ENCODE measurements around the gene HDAC4.

HDAC4 gene

DNA sequence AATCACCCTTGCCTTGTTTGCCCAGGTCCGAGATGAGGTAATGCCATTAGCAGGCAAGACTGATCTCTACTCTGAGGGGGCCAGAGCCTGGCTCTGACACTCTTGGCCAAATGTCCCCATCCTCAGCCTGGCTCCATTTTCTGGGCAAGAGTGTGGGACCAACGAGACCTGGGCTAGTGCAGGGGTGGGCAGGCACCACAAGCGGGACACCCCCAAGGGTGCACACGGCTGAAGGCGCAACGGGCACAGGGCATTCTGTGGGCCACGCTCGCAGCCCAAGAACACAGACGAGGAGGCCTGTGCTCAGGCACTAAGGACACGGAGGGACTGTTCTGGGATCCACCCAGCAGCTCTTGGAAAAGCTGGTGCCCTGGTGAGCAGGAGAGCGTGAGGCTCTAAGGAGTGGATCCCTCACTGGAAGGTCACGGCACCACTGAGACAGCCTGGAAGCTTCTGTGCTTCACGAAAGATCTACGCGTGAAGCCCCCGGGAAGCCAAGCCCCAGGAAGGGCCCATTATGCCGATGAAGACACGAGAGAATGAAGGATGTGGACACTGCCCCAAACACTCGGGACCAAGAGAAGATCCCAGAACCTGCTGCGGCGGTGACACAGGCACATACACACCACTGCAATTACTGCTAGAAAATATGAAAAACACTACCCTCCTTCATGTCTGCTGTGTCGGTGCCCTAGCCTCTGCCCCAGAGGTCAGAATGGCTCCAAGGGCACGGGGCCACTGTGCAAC, 138.2 kb downstream of the HDAC4 start:
- H3K4me2 ChIP-seq (ENCODE audit: low read depth, low read length): no peak overlapping the region
- H4K20me1 ChIP-seq (ENCODE audit: insufficient read depth, low read length): no peaks in the 10 kb centered on the region
- H2AFZ ChIP-seq (ENCODE audit: low read length): no peak overlapping the region
- peaks cover 14% of the 10 kb centered on the region for H3K4me1 ChIP-seq (ENCODE audit: low read length)
- DNase-seq: no peak
- H3K9me3 ChIP-seq (replicated peaks; ENCODE audit: insufficient read depth, low read length): no peaks in the 10 kb centered on the region
- H3K27ac ChIP-seq (ENCODE audit: low read length): no peak overlapping the region
- peaks cover 1% of the 10 kb centered on the region; the same call in 1 of the 2 replicates for H3F3A ChIP-seq (ENCODE audit: insufficient read depth, low read length)
- H3K4me3 ChIP-seq (ENCODE audit: low read length): no peak overlapping the region
- H3K79me2 ChIP-seq (ENCODE audit: low read length): peaks cover 93% of the 10 kb centered on the region
- H3K36me3 ChIP-seq (replicated peaks; ENCODE audit: insufficient read depth, low read length): no peaks in the 10 kb centered on the region
- no peaks in the 10 kb centered on the region for H3K9me2 ChIP-seq (replicated peaks; ENCODE audit: insufficient read depth, low read length)
- no peaks in the 10 kb centered on the region for H3K27me3 ChIP-seq (replicated peaks; ENCODE audit: insufficient read depth, low read length)
- TF ChIP-seq CTCF (IDR thresholded peaks at IDR 0.05; ENCODE audit: low read length): no peak
- no peak for TF ChIP-seq EZH2 (optimal IDR thresholded peaks at IDR 0.05; ENCODE audit: low read depth, low read length)
- TF ChIP-seq EZH2phosphoT487 (IDR thresholded peaks at IDR 0.05; ENCODE audit: low read length): no peak
- no peak overlapping the region for H3K9ac ChIP-seq (ENCODE audit: low read length)

DNA sequence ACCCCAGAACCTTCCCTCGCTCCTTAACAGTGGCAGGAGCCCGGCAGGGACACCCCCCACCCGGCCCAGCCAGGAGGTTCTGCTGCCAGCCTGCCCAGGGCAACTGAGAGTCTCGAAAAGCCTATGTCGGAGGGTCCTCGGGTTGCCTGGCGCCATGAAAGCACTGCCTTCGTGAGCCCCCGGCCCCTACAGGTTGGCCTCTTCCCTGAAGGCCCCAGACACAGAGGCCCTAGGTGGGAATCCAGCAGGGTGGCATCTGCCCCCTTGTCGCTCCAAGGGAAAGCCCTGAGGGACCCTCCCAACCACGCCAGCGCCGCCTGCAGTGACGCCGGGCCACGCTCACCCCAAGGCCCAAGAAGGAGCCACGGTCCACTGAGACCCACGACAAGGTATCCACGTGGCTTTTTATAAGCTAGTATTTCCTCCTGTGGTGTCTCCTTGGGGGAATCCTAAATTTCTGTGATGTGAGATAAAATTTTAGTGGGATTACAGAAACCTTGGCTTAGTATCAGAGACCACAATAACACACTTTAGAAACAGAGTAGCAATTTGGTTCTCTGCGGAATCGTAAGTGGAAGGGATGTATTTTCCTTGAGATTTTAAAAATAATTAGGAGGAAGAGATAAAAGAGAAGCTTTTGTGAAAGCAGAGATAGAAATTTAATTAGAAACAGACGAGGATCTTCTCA, 138.9 kb downstream of the HDAC4 start:
- Histone ChIP-seq H2AFZ (ENCODE audit: low read length) (no peak overlapping the region), H3K79me2 (ENCODE audit: low read length) (peaks cover 96% of the 10 kb centered on the region), H3K27me3 (replicated peaks; ENCODE audit: insufficient read depth, low read length) (no peaks in the 10 kb centered on the region), H3K9me3 (replicated peaks; ENCODE audit: insufficient read depth, low read length) (no peaks in the 10 kb centered on the region), H3K4me2 (ENCODE audit: low read depth, low read length) (no peak overlapping the region), H4K20me1 (ENCODE audit: insufficient read depth, low read length) (no peaks in the 10 kb centered on the region), H3K27ac (ENCODE audit: low read length) (no peak overlapping the region), H3F3A (ENCODE audit: insufficient read depth, low read length) (no peaks in the 10 kb centered on the region), H3K4me3 (ENCODE audit: low read length) (no peak overlapping the region), H3K36me3 (replicated peaks; ENCODE audit: insufficient read depth, low read length) (no peaks in the 10 kb centered on the region), H3K4me1 (ENCODE audit: low read length) (peaks cover 8% of the 10 kb centered on the region), H3K9ac (ENCODE audit: low read length) (no peak overlapping the region), H3K9me2 (replicated peaks; ENCODE audit: insufficient read depth, low read length) (no peaks in the 10 kb centered on the region)
- DNase-seq: no peak
- TF ChIP-seq CTCF (IDR thresholded peaks at IDR 0.05; ENCODE audit: low read length): no peak
- TF ChIP-seq EZH2phosphoT487 (IDR thresholded peaks at IDR 0.05; ENCODE audit: low read length): no peak
- TF ChIP-seq EZH2 (optimal IDR thresholded peaks at IDR 0.05; ENCODE audit: low read depth, low read length): no peak

- Histone ChIP-seq H3K9ac (ENCODE audit: low read length) (no peak overlapping the region), H3K9me3 (replicated peaks; ENCODE audit: insufficient read depth, low read length) (no peaks in the 10 kb centered on the region), H3K9me2 (replicated peaks; ENCODE audit: insufficient read depth, low read length) (no peaks in the 10 kb centered on the region), H3K79me2 (ENCODE audit: low read length) (peaks cover 96% of the 10 kb centered on the region), H3K36me3 (replicated peaks; ENCODE audit: insufficient read depth, low read length) (no peaks in the 10 kb centered on the region), H4K20me1 (ENCODE audit: insufficient read depth, low read length) (no peaks in the 10 kb centered on the region), H3K4me2 (ENCODE audit: low read depth, low read length) (no peak overlapping the region), H3K4me1 (ENCODE audit: low read length) (peaks cover 3% of the 10 kb centered on the region), H3K27me3 (replicated peaks; ENCODE audit: insufficient read depth, low read length) (no peaks in the 10 kb centered on the region), H3F3A (ENCODE audit: insufficient read depth, low read length) (no peaks in the 10 kb centered on the region), H2AFZ (ENCODE audit: low read length) (no peak overlapping the region), H3K27ac (ENCODE audit: low read length) (no peak overlapping the region), H3K4me3 (ENCODE audit: low read length) (no peak overlapping the region)
- TF ChIP-seq CTCF (IDR thresholded peaks at IDR 0.05; ENCODE audit: low read length): no peak
- no peak for TF ChIP-seq EZH2phosphoT487 (IDR thresholded peaks at IDR 0.05; ENCODE audit: low read length)
- TF ChIP-seq EZH2 (optimal IDR thresholded peaks at IDR 0.05; ENCODE audit: low read depth, low read length): no peak
- no peak for DNase-seq
Measured at GRCh38 chr2:239261356-239261755, 139.5 kb downstream of the HDAC4 start.
